ENCODE measurements around the gene NFE2L3. TPM values are rescaled to one million over a fixed set of nuclear protein-coding genes. Genes with fewer than 3 reads are reported as not detected.

The NFE2L3 gene
- total RNA-seq, 1 donor, result 1.4 TPM

GRCh38 chr7:26141077-26141476 lies 10.9 kb upstream of the NFE2L3 start:
- Histone ChIP-seq H2AFZ (ENCODE audit: low read length) (no peak overlapping the region), H3K4me3 (ENCODE audit: insufficient read depth, low read length) (no peak overlapping the region), H3K27ac (ENCODE audit: low read depth, low read length) (no peak overlapping the region), H3K79me2 (ENCODE audit: insufficient read depth, low read length) (no peaks in the 10 kb centered on the region), H3K4me2 (ENCODE audit: insufficient read depth, low read length) (no peak overlapping the region), H4K20me1 (ENCODE audit: insufficient read depth, low read length) (no peaks in the 10 kb centered on the region), H3K36me3 (ENCODE audit: insufficient read depth, low read length) (no peaks in the 10 kb centered on the region), H3K9me3 (ENCODE audit: low read depth, low read length) (no peaks in the 10 kb centered on the region), H3K4me1 (ENCODE audit: insufficient read depth, low read length) (peaks cover 6% of the 10 kb centered on the region), H3K27me3 (ENCODE audit: insufficient read depth, low read length) (peaks cover 5% of the 10 kb centered on the region)
- DNase-seq (ENCODE audit: insufficient read length, low spot score, missing footprints), result no peak
- no peak for TF ChIP-seq CTCF (IDR thresholded peaks at IDR 0.05; ENCODE audit: extremely low read depth, low read depth, low read length)

- H3K27ac ChIP-seq (ENCODE audit: low read depth, low read length), result no peak overlapping the region
- no peaks in the 10 kb centered on the region for H4K20me1 ChIP-seq (ENCODE audit: insufficient read depth, low read length)
- H3K4me3 ChIP-seq (ENCODE audit: insufficient read depth, low read length), result no peak overlapping the region
- H3K4me1 ChIP-seq (ENCODE audit: insufficient read depth, low read length), result peaks cover 6% of the 10 kb centered on the region
- H3K4me2 ChIP-seq (ENCODE audit: insufficient read depth, low read length), result peak overlapping the region; percentile 38
- no peaks in the 10 kb centered on the region for H3K36me3 ChIP-seq (ENCODE audit: insufficient read depth, low read length)
- peak; percentile 79 for DNase-seq (ENCODE audit: insufficient read length, low spot score, missing footprints)
- no peak for TF ChIP-seq CTCF (IDR thresholded peaks at IDR 0.05; ENCODE audit: extremely low read depth, low read depth, low read length)
- H3K27me3 ChIP-seq (ENCODE audit: insufficient read depth, low read length), result peaks cover 2% of the 10 kb centered on the region
- no peaks in the 10 kb centered on the region for H3K9me3 ChIP-seq (ENCODE audit: low read depth, low read length)
- no peak overlapping the region for H2AFZ ChIP-seq (ENCODE audit: low read length)
- H3K79me2 ChIP-seq (ENCODE audit: insufficient read depth, low read length), result no peaks in the 10 kb centered on the region
These were observed 8.5 kb upstream of the NFE2L3 start for GRCh38 chr7:26143298-26144048.

GRCh38 chr7:26144184-26145080 lies 7.6 kb upstream of the NFE2L3 start:
- no peaks in the 10 kb centered on the region for H3K9me3 ChIP-seq (ENCODE audit: low read depth, low read length)
- no peaks in the 10 kb centered on the region for H3K79me2 ChIP-seq (ENCODE audit: insufficient read depth, low read length)
- no peak for TF ChIP-seq CTCF (IDR thresholded peaks at IDR 0.05; ENCODE audit: extremely low read depth, low read depth, low read length)
- peaks cover 6% of the 10 kb centered on the region for H3K4me1 ChIP-seq (ENCODE audit: insufficient read depth, low read length)
- no peak overlapping the region for H2AFZ ChIP-seq (ENCODE audit: low read length)
- H3K27ac ChIP-seq (ENCODE audit: low read depth, low read length), result no peak overlapping the region
- peaks cover 2% of the 10 kb centered on the region for H3K27me3 ChIP-seq (ENCODE audit: insufficient read depth, low read length)
- no peaks in the 10 kb centered on the region for H4K20me1 ChIP-seq (ENCODE audit: insufficient read depth, low read length)
- no peak overlapping the region for H3K4me2 ChIP-seq (ENCODE audit: insufficient read depth, low read length)
- no peak overlapping the region for H3K4me3 ChIP-seq (ENCODE audit: insufficient read depth, low read length)
- DNase-seq (ENCODE audit: insufficient read length, low spot score, missing footprints), result no peak
- H3K36me3 ChIP-seq (ENCODE audit: insufficient read depth, low read length), result no peaks in the 10 kb centered on the region

GRCh38 chr7:26145238-26145637 lies 6.8 kb upstream of the NFE2L3 start:
- H3K27ac ChIP-seq (ENCODE audit: low read depth, low read length), result no peak overlapping the region
- H3K9me3 ChIP-seq (ENCODE audit: low read depth, low read length), result no peaks in the 10 kb centered on the region
- H4K20me1 ChIP-seq (ENCODE audit: insufficient read depth, low read length), result no peaks in the 10 kb centered on the region
- no peak for TF ChIP-seq CTCF (IDR thresholded peaks at IDR 0.05; ENCODE audit: extremely low read depth, low read depth, low read length)
- no peaks in the 10 kb centered on the region for H3K36me3 ChIP-seq (ENCODE audit: insufficient read depth, low read length)
- peaks cover 6% of the 10 kb centered on the region for H3K27me3 ChIP-seq (ENCODE audit: insufficient read depth, low read length)
- H3K4me3 ChIP-seq (ENCODE audit: insufficient read depth, low read length), result no peak overlapping the region
- no peaks in the 10 kb centered on the region for H3K79me2 ChIP-seq (ENCODE audit: insufficient read depth, low read length)
- no peak overlapping the region for H2AFZ ChIP-seq (ENCODE audit: low read length)
- peaks cover 6% of the 10 kb centered on the region for H3K4me1 ChIP-seq (ENCODE audit: insufficient read depth, low read length)
- DNase-seq (ENCODE audit: insufficient read length, low spot score, missing footprints), result no peak
- no peak overlapping the region for H3K4me2 ChIP-seq (ENCODE audit: insufficient read depth, low read length)
